Thymus (tissue), 11 donors: Measurements from ENCODE around the gene EHHADH. TPM values are rescaled to one million over a fixed set of nuclear protein-coding genes. Genes with fewer than 3 reads are reported as not detected.

Source experiments
- DNase-seq, 9 donors: peaks; one replicate each; pipeline ENCODE4 v3.0.0-alpha.2; 2013; ENCODE audit warnings: low spot score in 9 of 9, low read depth in 6 of 9, missing footprints in 1 of 9
- H3K27ac ChIP-seq, 2 donors: one replicate each; pipeline ENCODE4 v1.5.1; 2013; ENCODE audit warnings: control low read depth in 1 of 2, low read depth in 1 of 2, low read length in 1 of 2, mild to moderate bottlenecking in 1 of 2, moderate library complexity in 1 of 2
- H3K27me3 ChIP-seq, 2 donors: one replicate each; pipeline ENCODE4 v1.5.1; 2013; ENCODE audit warnings: low read length in 1 of 2; ENCODE audit not compliant: control insufficient read depth in 2 of 2, insufficient read depth in 1 of 2
- H3K36me3 ChIP-seq, 2 donors: one replicate each; pipeline ENCODE4 v1.5.1; 2013; ENCODE audit warnings: low read length in 1 of 2, mild to moderate bottlenecking in 1 of 2, moderate library complexity in 1 of 2; ENCODE audit not compliant: control insufficient read depth in 2 of 2, insufficient read depth in 2 of 2
- H3K4me1 ChIP-seq, 2 donors: one replicate each; pipeline ENCODE4 v1.5.1; 2013; ENCODE audit warnings: low read length in 2 of 2; ENCODE audit not compliant: control insufficient read depth in 2 of 2, insufficient read depth in 2 of 2
- H3K4me3 ChIP-seq, 2 donors: one replicate each; pipeline ENCODE4 v1.5.1; 2013; ENCODE audit warnings: low read length in 2 of 2, control low read depth in 1 of 2, mild to moderate bottlenecking in 1 of 2
- H3K9me3 ChIP-seq, 2 donors: one replicate each; pipeline ENCODE4 v1.5.1; 2013; ENCODE audit warnings: low read length in 1 of 2, mild to moderate bottlenecking in 1 of 2; ENCODE audit not compliant: control insufficient read depth in 2 of 2, insufficient read depth in 1 of 2
- WGBS: extraction: QIAGEN DNeasy Blood & Tissue Kit; methylation state at CpG from one replicate; pipeline ENCODE4 v1.1.7; 2013; 5-methylcytosine and 5-hydroxymethylcytosine counted together
- polyA plus RNA-seq: library from polyadenylated mRNA; stranded (reverse); fragments of 200-250 nt; gene quantifications from one replicate; pipeline ENCODE4 v1.2.3, GENCODE V29; 2013
- total RNA-seq: library from RNA; stranded (reverse); fragments of 120-200 nt; gene quantifications from one replicate; pipeline ENCODE4 v1.2.4, GENCODE V29; 2013
- donor health status: healthy.

The EHHADH gene
- total and polyA plus RNA-seq, 2 donors: 3.3 to 3.6 TPM

GRCh38 chr3:185188816-185189215 lies 65.0 kb downstream of the EHHADH start:
- no peak overlapping the region for H3K4me3 ChIP-seq
- H3K27me3 ChIP-seq: no peaks in the 10 kb centered on the region
- H3K36me3 ChIP-seq: no peaks in the 10 kb centered on the region
- H3K4me1 ChIP-seq: no peaks in the 10 kb centered on the region
- no peak overlapping the region for H3K27ac ChIP-seq
- no peak for DNase-seq
- H3K9me3 ChIP-seq: no peaks in the 10 kb centered on the region

DNA sequence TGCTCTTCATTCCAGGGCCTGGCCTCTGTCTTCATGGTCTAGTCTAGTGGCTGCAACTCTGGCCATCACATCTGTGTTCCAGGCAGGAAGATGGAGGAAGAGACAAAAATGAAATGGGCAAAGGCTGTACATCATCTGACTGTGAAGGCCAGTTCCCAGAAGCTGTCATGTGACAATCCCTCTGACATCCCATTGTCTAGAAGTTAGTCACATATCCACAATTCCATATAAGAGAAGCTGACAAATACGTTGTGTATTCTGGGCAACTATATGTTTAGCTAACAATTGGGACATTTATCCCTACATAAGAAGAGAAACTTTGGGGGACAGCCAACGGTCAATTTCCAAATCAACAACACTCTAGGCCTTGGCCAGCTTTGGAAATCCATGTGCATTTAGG lies 66.5 kb downstream of the EHHADH start:
- Histone ChIP-seq H3K27me3 (no peaks in the 10 kb centered on the region), H3K4me3 (no peak overlapping the region), H3K27ac (no peak overlapping the region), H3K4me1 (no peaks in the 10 kb centered on the region), H3K36me3 (no peaks in the 10 kb centered on the region), H3K9me3 (no peaks in the 10 kb centered on the region)
- 95% methylated on average over 2 of the region's 2 CpGs for WGBS
- DNase-seq: no peak

GRCh38 chr3:185176750-185177359 lies 77.0 kb downstream of the EHHADH start:
- Histone ChIP-seq H3K27me3 (no peaks in the 10 kb centered on the region), H3K36me3 (no peaks in the 10 kb centered on the region), H3K4me1 (peaks cover 0 to 7% of the 10 kb centered on the region in 2 donors), H3K9me3 (no peaks in the 10 kb centered on the region), H3K4me3 (no peak overlapping the region), H3K27ac (no peak overlapping the region)
- WGBS: 37% methylated on average over 10 of the region's 10 CpGs
- peak in 2 of 9 donors; percentile 31 to 48 for DNase-seq

- Histone ChIP-seq H3K27ac (peak overlapping the region in 1 of 2 donors; percentile 41), H3K9me3 (no peaks in the 10 kb centered on the region), H3K36me3 (no peaks in the 10 kb centered on the region), H3K4me1 (peaks cover 0 to 7% of the 10 kb centered on the region in 2 donors), H3K27me3 (no peaks in the 10 kb centered on the region), H3K4me3 (no peak overlapping the region)
- 68% methylated on average over 15 of the region's 15 CpGs for WGBS
- peak in 2 of 9 donors; percentile 24 to 44 for DNase-seq
Observed at GRCh38 chr3:185175370-185175987, 78.4 kb downstream of the EHHADH start.

DNA sequence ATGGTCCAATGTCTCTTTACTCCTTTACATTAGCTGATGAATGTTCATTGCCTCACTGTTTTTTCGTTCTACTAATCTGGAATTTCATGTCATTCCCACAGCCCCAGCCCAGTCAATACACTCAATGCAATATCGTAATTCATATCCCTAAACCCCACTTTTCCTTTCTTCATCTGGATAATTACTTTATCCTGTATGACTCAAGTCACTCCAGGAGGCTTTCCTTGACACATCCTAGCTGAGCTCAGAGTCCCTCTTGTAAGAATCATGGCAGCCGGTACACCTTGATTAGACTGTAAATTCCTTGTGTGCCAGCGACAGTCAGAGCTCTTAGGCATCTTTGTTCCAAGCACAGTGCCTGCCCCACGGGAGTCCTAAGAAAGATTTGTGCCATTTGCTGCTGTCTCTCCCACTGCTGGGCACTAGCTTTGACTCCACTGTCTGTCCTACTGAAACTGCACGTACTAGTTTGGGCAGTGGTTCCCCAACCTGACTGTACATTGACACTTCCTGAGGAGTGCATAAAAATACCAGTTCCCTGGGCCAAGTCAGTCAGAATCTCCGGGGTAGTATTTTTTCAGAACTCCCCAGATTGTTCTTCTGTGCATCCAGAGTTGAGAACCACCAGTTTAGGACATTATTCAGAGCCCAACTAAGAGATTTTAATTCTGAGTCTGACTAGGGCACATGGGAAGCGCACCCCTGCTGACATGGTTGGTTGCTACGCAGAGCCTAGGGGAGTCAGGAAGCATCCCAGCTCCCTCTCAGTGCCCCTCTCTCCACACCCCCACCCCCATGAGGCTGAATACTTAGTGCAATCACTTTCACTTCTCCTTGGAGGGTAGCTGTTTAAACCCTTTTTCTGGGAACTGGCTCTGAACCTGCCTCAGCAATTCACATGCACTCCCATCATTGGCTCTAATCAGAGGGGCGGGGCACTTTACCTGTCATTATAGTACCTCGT lies 81.5 kb downstream of the EHHADH start:
- Histone ChIP-seq H3K4me1 (peaks cover 0 to 7% of the 10 kb centered on the region in 2 donors), H3K27me3 (no peaks in the 10 kb centered on the region), H3K9me3 (no peaks in the 10 kb centered on the region), H3K27ac (no peak overlapping the region), H3K4me3 (no peak overlapping the region), H3K36me3 (no peaks in the 10 kb centered on the region)
- WGBS: 89% methylated on average over 11 of the region's 11 CpGs
- DNase-seq: no peak

DNA sequence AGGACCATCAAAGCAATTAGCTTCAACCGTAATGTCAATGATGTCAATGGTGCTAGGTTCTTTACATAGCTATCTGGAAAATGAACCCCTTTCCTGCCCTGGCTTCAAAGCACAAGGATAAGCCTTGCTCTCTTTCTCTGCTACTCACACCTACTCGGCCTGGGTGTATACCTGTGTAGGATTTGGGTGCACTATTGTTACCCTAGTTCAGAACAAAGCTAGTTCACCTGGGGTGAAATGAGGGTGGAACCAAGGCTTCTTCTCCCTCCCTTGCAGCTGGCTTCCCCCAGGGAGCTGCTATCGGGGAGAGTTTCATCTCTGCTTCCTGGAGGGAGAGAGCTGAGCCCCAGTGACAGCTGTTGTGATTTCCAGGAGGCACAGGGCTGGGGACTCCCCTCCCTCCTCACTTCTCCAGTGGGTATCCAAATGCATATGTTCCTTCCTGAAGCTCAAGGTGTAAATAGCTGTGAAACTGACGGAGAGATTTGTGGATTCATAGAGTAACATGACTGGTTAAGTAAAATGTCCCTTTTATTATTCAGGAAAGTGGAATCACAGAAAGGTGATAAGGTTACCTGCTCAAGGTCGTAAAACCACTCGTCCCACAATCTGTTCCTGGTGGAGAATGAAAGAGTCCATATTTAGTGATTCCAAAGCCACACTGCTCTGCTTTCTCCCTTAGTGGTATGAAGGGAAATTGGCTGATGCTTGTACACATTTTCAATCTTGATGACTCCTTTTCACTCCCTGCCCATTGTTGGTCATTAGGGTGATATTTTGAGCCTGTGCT lies 89.2 kb downstream of the EHHADH start:
- no peaks in the 10 kb centered on the region for H3K4me1 ChIP-seq
- H3K36me3 ChIP-seq: no peaks in the 10 kb centered on the region
- H3K27me3 ChIP-seq: no peaks in the 10 kb centered on the region
- H3K27ac ChIP-seq: no peak overlapping the region
- no peak overlapping the region for H3K4me3 ChIP-seq
- H3K9me3 ChIP-seq: no peaks in the 10 kb centered on the region
- 83% methylated on average over 6 of the region's 6 CpGs for WGBS
- no peak for DNase-seq

DNA sequence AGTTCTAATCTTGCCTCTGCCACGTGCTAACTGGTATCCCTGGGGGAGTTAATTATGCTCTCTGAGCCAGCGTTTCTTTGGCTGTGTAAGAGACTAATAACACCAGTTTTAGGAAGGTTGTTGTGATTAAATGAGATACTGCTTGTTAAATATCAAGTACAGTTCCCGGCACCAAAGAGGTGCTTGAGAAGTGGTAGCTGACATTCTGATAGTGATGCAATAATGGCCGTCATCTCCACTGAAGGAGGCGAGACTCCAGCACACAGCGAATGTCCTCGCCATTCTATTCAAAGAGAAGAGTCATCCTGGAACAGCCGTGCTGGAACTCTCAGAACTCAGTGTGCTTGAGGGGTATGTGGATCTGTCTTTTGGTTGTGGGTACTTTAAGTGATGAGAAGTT lies 91.2 kb downstream of the EHHADH start:
- H3K4me3 ChIP-seq: no peak overlapping the region
- H3K27ac ChIP-seq: no peak overlapping the region
- no peaks in the 10 kb centered on the region for H3K9me3 ChIP-seq
- H3K4me1 ChIP-seq: no peaks in the 10 kb centered on the region
- WGBS: 95% methylated on average over 8 of the region's 8 CpGs
- H3K36me3 ChIP-seq: no peaks in the 10 kb centered on the region
- peaks cover 0 to 3% of the 10 kb centered on the region in 2 donors for H3K27me3 ChIP-seq
- DNase-seq: no peak

GRCh38 chr3:185161761-185162160 lies 92.1 kb downstream of the EHHADH start:
- WGBS: 89% methylated on average over 5 of the region's 5 CpGs
- Histone ChIP-seq H3K27me3 (peaks cover 0 to 4% of the 10 kb centered on the region in 2 donors), H3K9me3 (no peaks in the 10 kb centered on the region), H3K4me1 (no peaks in the 10 kb centered on the region), H3K36me3 (no peaks in the 10 kb centered on the region), H3K27ac (no peak overlapping the region), H3K4me3 (no peak overlapping the region)
- no peak for DNase-seq
